Measurements from ENCODE around the gene CTNNA3. TPM values are rescaled to one million over a fixed set of nuclear protein-coding genes. Genes with fewer than 3 reads are reported as not detected.

Gene CTNNA3
- total and polyA plus RNA-seq, 4 donors, result under 0.01 to 39.8 (median 0.09) TPM

DNA sequence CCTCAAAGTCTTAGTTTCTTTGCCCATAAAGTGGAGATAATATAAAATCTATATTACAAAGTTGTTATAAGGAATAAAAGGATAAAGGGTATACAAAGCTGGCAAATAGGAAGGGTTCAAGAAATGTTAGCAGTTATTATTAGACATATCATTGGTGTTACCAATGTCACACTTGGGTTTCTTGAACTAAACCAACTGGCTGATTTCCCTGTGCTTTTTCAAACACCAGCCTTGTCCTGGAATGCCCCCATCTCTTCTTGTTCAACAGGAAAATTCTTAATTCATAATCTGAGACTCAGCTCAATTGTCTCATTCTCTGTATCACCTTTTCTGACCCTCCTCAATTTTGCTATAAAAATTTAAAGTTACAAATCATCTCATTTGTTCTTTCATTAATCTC, 913.9 kb downstream of the CTNNA3 start:
- ATAC-seq (ENCODE audit: insufficient read depth, low FRiP score) (no peak), DNase-seq (no peak)
- no peak overlapping the region for H3K9ac ChIP-seq (ENCODE audit: insufficient read depth in 1 of 2, low read length in 2 of 2)
- H3K9me3 ChIP-seq (ENCODE audit: control insufficient read depth in 4 of 4, insufficient read depth in 3 of 4, low read length in 3 of 4), result no peaks in the 10 kb centered on the region
- H3K36me3 ChIP-seq (ENCODE audit: control insufficient read depth in 4 of 4, insufficient read depth in 4 of 4, low read length in 4 of 4), result no peaks in the 10 kb centered on the region
- H3K27ac ChIP-seq (ENCODE audit: low read depth in 1 of 2, low read length in 1 of 2), result no peak overlapping the region
- peaks cover 0 to 4% (median 0%) of the 10 kb centered on the region in 5 donors for H3K4me1 ChIP-seq (ENCODE audit: control insufficient read depth in 5 of 5, insufficient read depth in 5 of 5, low read length in 5 of 5)
- H3K4me3 ChIP-seq, result no peak overlapping the region
- H3K27me3 ChIP-seq (ENCODE audit: control insufficient read depth in 3 of 3, insufficient read depth in 3 of 3, low read length in 2 of 3), result no peaks in the 10 kb centered on the region
- TF ChIP-seq, protein P1, sequence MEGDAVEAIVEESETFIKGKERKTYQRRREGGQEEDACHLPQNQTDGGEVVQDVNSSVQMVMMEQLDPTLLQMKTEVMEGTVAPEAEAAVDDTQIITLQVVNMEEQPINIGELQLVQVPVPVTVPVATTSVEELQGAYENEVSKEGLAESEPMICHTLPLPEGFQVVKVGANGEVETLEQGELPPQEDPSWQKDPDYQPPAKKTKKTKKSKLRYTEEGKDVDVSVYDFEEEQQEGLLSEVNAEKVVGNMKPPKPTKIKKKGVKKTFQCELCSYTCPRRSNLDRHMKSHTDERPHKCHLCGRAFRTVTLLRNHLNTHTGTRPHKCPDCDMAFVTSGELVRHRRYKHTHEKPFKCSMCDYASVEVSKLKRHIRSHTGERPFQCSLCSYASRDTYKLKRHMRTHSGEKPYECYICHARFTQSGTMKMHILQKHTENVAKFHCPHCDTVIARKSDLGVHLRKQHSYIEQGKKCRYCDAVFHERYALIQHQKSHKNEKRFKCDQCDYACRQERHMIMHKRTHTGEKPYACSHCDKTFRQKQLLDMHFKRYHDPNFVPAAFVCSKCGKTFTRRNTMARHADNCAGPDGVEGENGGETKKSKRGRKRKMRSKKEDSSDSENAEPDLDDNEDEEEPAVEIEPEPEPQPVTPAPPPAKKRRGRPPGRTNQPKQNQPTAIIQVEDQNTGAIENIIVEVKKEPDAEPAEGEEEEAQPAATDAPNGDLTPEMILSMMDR (IDR thresholded peaks at IDR 0.05; ENCODE audit: control extremely low read depth, extremely low read depth), result no peak

DNA sequence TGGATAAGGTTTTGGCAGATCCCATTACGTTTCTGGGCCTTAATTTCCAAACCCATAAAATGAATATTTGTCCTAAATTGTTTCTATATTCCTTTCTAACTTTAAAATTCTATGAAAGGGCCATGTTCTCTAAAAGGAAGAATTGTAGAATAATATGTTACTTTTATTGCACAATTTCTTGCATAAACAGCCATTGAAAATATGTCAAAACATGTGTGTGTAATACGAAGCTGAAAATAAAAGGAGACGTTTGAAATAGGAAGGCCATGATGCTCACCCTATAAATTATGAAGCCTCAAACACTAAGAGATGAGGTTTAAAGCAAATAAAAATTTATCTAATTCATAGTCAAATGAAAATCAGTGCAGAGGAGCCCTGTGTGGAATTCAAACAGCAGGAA, 915.2 kb downstream of the CTNNA3 start:
- Histone ChIP-seq H3K9me3 (ENCODE audit: control insufficient read depth in 4 of 4, insufficient read depth in 3 of 4, low read length in 3 of 4) (no peaks in the 10 kb centered on the region), H3K4me3 (no peak overlapping the region), H3K27me3 (ENCODE audit: control insufficient read depth in 3 of 3, insufficient read depth in 3 of 3, low read length in 2 of 3) (no peaks in the 10 kb centered on the region), H3K27ac (ENCODE audit: low read depth in 1 of 2, low read length in 1 of 2) (no peak overlapping the region), H3K36me3 (ENCODE audit: control insufficient read depth in 4 of 4, insufficient read depth in 4 of 4, low read length in 4 of 4) (no peaks in the 10 kb centered on the region), H3K9ac (ENCODE audit: insufficient read depth in 1 of 2, low read length in 2 of 2) (no peak overlapping the region), H3K4me1 (ENCODE audit: control insufficient read depth in 5 of 5, insufficient read depth in 5 of 5, low read length in 5 of 5) (peaks cover 0 to 4% (median 0%) of the 10 kb centered on the region in 5 donors)
- peak in 2 of 3 donors; percentile 33 to 65 for DNase-seq
- 68 to 75% methylated on average over 3 of the region's 3 CpGs for WGBS, 2 donors
- TF ChIP-seq, protein P1 (IDR thresholded peaks at IDR 0.05; ENCODE audit: control extremely low read depth, extremely low read depth), result no peak
- ATAC-seq (ENCODE audit: insufficient read depth, low FRiP score), result no peak

DNA sequence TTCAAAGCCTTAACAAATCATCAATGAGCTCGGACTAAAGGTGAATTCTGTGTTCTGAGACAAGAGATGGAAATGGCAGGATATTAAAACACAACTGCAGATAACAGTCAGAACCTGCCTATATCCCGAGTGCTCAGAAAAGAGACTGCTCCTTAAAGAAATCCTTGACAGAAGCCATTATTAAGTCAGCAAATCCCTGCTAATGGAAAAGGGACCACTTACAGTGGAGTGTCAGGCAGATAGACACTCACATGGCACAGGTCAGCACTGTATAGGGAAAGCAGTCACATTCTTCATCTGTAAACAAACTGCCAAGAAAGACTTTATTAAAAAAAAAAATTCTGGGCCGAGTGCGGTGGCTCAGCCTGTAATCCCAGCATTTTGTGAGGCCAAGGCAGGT, 917.6 kb downstream of the CTNNA3 start:
- H3K9ac ChIP-seq (ENCODE audit: insufficient read depth in 1 of 2, low read length in 2 of 2), result no peak overlapping the region
- ATAC-seq (ENCODE audit: insufficient read depth, low FRiP score) (no peak), DNase-seq (no peak)
- 75% methylated on average over 4 of the region's 4 CpGs for WGBS, 2 donors
- no peak overlapping the region for H3K27ac ChIP-seq (ENCODE audit: low read depth in 1 of 2, low read length in 1 of 2)
- H3K4me3 ChIP-seq, result no peak overlapping the region
- H3K4me1 ChIP-seq (ENCODE audit: control insufficient read depth in 5 of 5, insufficient read depth in 5 of 5, low read length in 5 of 5), result peaks cover 0 to 7% (median 0%) of the 10 kb centered on the region in 5 donors
- TF ChIP-seq, protein P1 (IDR thresholded peaks at IDR 0.05; ENCODE audit: control extremely low read depth, extremely low read depth), result no peak
- no peaks in the 10 kb centered on the region for H3K27me3 ChIP-seq (ENCODE audit: control insufficient read depth in 3 of 3, insufficient read depth in 3 of 3, low read length in 2 of 3)
- H3K9me3 ChIP-seq (ENCODE audit: control insufficient read depth in 4 of 4, insufficient read depth in 3 of 4, low read length in 3 of 4), result no peaks in the 10 kb centered on the region
- H3K36me3 ChIP-seq (ENCODE audit: control insufficient read depth in 4 of 4, insufficient read depth in 4 of 4, low read length in 4 of 4), result no peaks in the 10 kb centered on the region

DNA sequence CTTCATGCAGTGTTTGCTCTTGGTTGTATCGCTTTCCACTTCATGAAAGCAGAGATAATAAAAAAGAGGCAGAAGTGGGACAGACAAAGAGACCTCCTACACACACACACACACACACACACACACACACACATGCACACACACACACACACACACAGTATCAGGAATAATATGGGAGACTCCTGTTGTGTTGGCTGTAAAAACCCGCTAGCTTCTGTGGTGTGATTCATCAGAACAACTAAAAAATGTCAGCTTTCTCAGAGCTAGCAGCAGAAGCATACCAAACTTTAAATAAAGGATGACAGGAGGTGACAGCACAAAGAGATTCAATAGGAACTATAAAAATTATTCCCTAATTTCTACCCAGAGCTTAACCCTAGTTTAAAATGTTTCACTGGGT, 918.3 kb downstream of the CTNNA3 start:
- ATAC-seq (ENCODE audit: insufficient read depth, low FRiP score) (no peak), DNase-seq (peak in 1 of 3 donors; percentile 18)
- TF ChIP-seq, protein P1 (IDR thresholded peaks at IDR 0.05; ENCODE audit: control extremely low read depth, extremely low read depth), result no peak
- H3K27me3 ChIP-seq (ENCODE audit: control insufficient read depth in 3 of 3, insufficient read depth in 3 of 3, low read length in 2 of 3), result no peaks in the 10 kb centered on the region
- 82 to 92% methylated on average over 2 of the region's 2 CpGs for WGBS, 2 donors
- H3K36me3 ChIP-seq (ENCODE audit: control insufficient read depth in 4 of 4, insufficient read depth in 4 of 4, low read length in 4 of 4), result no peaks in the 10 kb centered on the region
- no peaks in the 10 kb centered on the region for H3K9me3 ChIP-seq (ENCODE audit: control insufficient read depth in 4 of 4, insufficient read depth in 3 of 4, low read length in 3 of 4)
- H3K9ac ChIP-seq (ENCODE audit: insufficient read depth in 1 of 2, low read length in 2 of 2), result no peak overlapping the region
- no peak overlapping the region for H3K27ac ChIP-seq (ENCODE audit: low read depth in 1 of 2, low read length in 1 of 2)
- peaks cover 0 to 7% (median 0%) of the 10 kb centered on the region in 5 donors for H3K4me1 ChIP-seq (ENCODE audit: control insufficient read depth in 5 of 5, insufficient read depth in 5 of 5, low read length in 5 of 5)
- no peak overlapping the region for H3K4me3 ChIP-seq
